HFF-Myc (cell line): ENCODE measurements around the gene HNRNPA2B1.
"Not testable (repeated sequence)": the region's sequence is repeated elsewhere in the genome, so short reads cannot be mapped to it uniquely, and the experiment has no call there.

Experiments
- DNase-seq: peaks from one replicate; pipeline ENCODE4 v3.0.0-alpha.2; 2011; ENCODE audit warnings: low read depth; ENCODE audit errors: extremely low read depth
- H3K4me3 ChIP-seq: replicated peaks from 2 replicates; pipeline ENCODE4 v1.5.1; 2011; ENCODE audit warnings: low read depth, mild to moderate bottlenecking, control low read depth, low read length
- CTCF ChIP-seq: IDR thresholded peaks from 2 replicates; pipeline ENCODE4 v1.5.1; 2012; ENCODE audit warnings: mild to moderate bottlenecking, low read depth, low read length, control low read depth; ENCODE audit errors: missing control alignments

Gene HNRNPA2B1

GRCh38 chr7:26153823-26154783 lies 46.4 kb downstream of the HNRNPA2B1 start:
- peak overlapping the region; percentile 52 for H3K4me3 ChIP-seq
- no peak for TF ChIP-seq CTCF
- DNase-seq, result peak; percentile 11

DNA sequence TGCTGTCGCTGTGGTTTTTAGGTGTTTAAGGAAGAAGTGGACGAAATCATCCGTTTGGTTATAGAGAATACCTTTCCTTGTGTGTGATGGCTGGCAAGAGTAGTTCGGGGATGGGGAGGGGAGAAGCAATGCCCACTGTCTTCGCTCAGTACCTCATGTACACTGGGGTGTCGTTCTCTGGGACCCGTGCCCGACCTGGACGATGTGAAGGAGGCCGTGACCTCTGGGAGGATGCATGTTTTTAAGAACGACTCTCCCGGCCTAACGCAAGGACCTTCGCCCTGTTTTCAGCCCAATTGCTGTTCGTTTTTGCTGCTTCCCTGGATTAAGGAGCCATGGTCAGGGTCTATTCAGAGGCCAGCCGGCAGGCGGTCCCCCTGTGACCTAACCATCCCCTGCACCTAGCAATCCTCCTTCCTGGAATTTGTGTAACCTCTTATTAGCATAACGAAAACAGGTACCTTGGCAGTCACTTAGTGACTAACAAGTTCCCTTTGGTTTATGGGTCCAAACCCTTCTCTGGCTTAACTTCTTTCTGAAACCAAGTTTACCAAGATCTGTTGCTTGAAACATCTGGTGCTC lies 47.2 kb downstream of the HNRNPA2B1 start:
- TF ChIP-seq CTCF, result no peak
- H3K4me3 ChIP-seq, result peak overlapping the region; percentile 52
- DNase-seq, result no peak

DNA sequence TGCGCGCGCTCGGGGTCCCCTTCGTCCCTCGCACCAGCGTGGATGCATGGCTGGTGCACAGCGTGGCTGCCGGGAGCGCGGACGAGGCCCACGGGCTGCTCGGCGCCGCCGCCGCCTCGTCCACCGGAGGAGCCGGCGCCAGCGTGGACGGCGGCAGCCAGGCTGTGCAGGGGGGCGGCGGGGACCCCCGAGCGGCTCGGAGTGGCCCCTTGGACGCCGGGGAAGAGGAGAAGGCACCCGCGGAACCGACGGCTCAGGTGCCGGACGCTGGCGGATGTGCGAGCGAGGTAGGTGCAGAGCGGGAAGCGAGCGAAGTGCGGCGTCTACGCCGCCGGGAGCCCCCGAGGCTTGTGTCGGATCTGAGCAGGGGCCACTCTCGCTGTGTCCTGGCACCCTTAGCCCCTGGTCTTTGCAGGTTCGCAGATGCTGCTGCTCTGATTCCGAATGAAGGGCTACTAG lies 47.7 kb downstream of the HNRNPA2B1 start:
- not testable (repeated sequence) for DNase-seq

GRCh38 chr7:26151953-26152781 lies 48.4 kb downstream of the HNRNPA2B1 start, which contains the start of gene NFE2L3:
TSS of gene NFE2L3 (plus strand) at chr7:26152198. CDS start at chr7:26152499, 301 bp downstream.
- no peak for TF ChIP-seq CTCF

More for the DNA sequence above, 47.7 kb downstream of the HNRNPA2B1 start:
- H3K4me3 ChIP-seq, result peak overlapping the region; percentile 52

GRCh38 chr7:26151650-26151952 lies 48.9 kb downstream of the HNRNPA2B1 start:
- DNase-seq, result no peak
- no peak for TF ChIP-seq CTCF
- peak overlapping the region; percentile 52 for H3K4me3 ChIP-seq

More at GRCh38 chr7:26151953-26152781, 48.4 kb downstream of the HNRNPA2B1 start, which contains the start of gene NFE2L3:
- H3K4me3 ChIP-seq, result peak within 1 kb of the TSS; percentile 52
- DNase-seq, result peak; percentile 10

DNA sequence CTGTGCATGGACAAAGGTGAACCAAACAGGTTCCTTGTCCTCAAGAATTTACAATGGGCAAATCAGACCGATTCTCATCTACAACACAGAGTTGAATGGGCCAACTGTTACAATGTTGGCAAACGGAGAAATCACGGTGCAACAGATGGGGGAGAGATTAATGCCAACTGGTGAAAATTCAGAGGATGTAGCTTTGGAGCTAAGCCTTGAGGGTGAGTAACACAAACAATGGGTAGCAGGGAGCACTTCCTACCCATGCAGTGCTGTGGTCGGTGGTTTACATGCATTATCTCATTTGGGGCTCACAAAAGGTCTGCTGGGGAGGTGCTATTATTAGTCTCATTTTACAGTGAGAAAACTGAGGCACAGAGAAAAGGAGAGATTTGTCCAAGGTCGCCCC lies 49.5 kb downstream of the HNRNPA2B1 start:
- TF ChIP-seq CTCF, result no peak
- no peak for DNase-seq
- no peak overlapping the region for H3K4me3 ChIP-seq
